Naive thymus-derived CD4-positive, alpha-beta T cell (primary cell): ENCODE measurements around the gene NEDD4. TPM values are rescaled to one million over a fixed set of nuclear protein-coding genes. Genes with fewer than 3 reads are reported as not detected.

Experiments used
- ATAC-seq: fragments of 150-1000 bp; cut with Tn5 transposase; 2 replicates; pipeline ENCODE4 v1.10.0; 2021; ENCODE audit warnings: mild to moderate bottlenecking, moderate library complexity
- CTCF ChIA-PET: fragments of 350-600 bp; sonication (Branson Sonifier 250); formaldehyde crosslinking; loops from one replicate; lab custom pipeline; 2021; ENCODE audit warnings: antibody characterized with exemption; lab: Charles Lee
- POLR2A ChIA-PET: fragments of 350-600 bp; sonication (Branson Sonifier 250); formaldehyde crosslinking; loops from one replicate; lab custom pipeline; 2021; ENCODE audit warnings: antibody characterized with exemption, inconsistent platforms; lab: Charles Lee
- DNase-seq, 9 donors: peaks; one replicate each; pipeline versions ENCODE4 v3.0.0 to v3.0.0-alpha.2; 2020 to 2022; ENCODE audit warnings: mixed read lengths in 1 of 9
- H3K27ac ChIP-seq: one replicate; pipeline ENCODE4 v1.7.0; 2013; ENCODE audit warnings: mild to moderate bottlenecking, low read depth, low read length, moderate library complexity
- H3K27me3 ChIP-seq, 2 donors: one replicate each; pipeline ENCODE4 v1.7.0; 2013; ENCODE audit warnings: low read length in 2 of 2, mild to moderate bottlenecking in 2 of 2, moderate library complexity in 2 of 2; ENCODE audit not compliant: control insufficient read depth in 2 of 2, insufficient read depth in 2 of 2
- H3K36me3 ChIP-seq, 3 experiments: 1 replicate in 2 of 3; 2 replicates in 1 of 3; pipeline ENCODE4 v1.7.0; 2013; ENCODE audit warnings: low read length in 3 of 3, mild to moderate bottlenecking in 3 of 3, moderate library complexity in 1 of 3; ENCODE audit not compliant: insufficient read depth in 3 of 3, control insufficient read depth in 2 of 3
- H3K4me1 ChIP-seq, 2 donors: one replicate each; pipeline ENCODE4 v1.7.0; 2013; ENCODE audit warnings: low read length in 2 of 2, mild to moderate bottlenecking in 2 of 2, moderate library complexity in 1 of 2; ENCODE audit not compliant: control insufficient read depth in 2 of 2, insufficient read depth in 2 of 2
- H3K4me3 ChIP-seq: 2 replicates; pipeline ENCODE4 v1.7.0; 2013; ENCODE audit warnings: mild to moderate bottlenecking, low read length
- H3K9me3 ChIP-seq, 3 experiments: 1 replicate in 2 of 3; 2 replicates in 1 of 3; pipeline ENCODE4 v1.7.0; 2013; ENCODE audit warnings: low read length in 3 of 3; ENCODE audit not compliant: control insufficient read depth in 2 of 3
- H3K27ac Mint-ChIP-seq, 9 donors: one replicate each; pipeline ENCODE4 v1.8.0; 2020 to 2022; ENCODE audit warnings: mixed read lengths in 9 of 9, mild to moderate bottlenecking in 8 of 9, moderate library complexity in 5 of 9, inconsistent platforms in 2 of 9
- H3K27me3 Mint-ChIP-seq, 5 donors: one replicate each; pipeline ENCODE4 v1.8.0; 2021 to 2022; ENCODE audit warnings: mixed read lengths in 5 of 5, mild to moderate bottlenecking in 1 of 5
- H3K36me3 Mint-ChIP-seq, 5 donors: one replicate each; pipeline ENCODE4 v1.8.0; 2020 to 2022; ENCODE audit warnings: mixed read lengths in 5 of 5, mild to moderate bottlenecking in 3 of 5, inconsistent platforms in 1 of 5
- H3K4me1 Mint-ChIP-seq, 7 donors: one replicate each; pipeline ENCODE4 v1.8.0; 2020 to 2022; ENCODE audit warnings: mixed read lengths in 7 of 7, mild to moderate bottlenecking in 3 of 7, inconsistent platforms in 1 of 7
- H3K4me3 Mint-ChIP-seq, 10 donors: one replicate each; pipeline ENCODE4 v1.8.0; 2020 to 2022; ENCODE audit warnings: mild to moderate bottlenecking in 10 of 10, mixed read lengths in 10 of 10, moderate library complexity in 6 of 10, inconsistent platforms in 2 of 10
- H3K9me3 Mint-ChIP-seq, 11 donors: one replicate each; pipeline ENCODE4 v1.8.0; 2020 to 2022; ENCODE audit warnings: mixed read lengths in 11 of 11, mild to moderate bottlenecking in 4 of 11, inconsistent platforms in 1 of 11, moderate library complexity in 1 of 11
- intact Hi-C, 2 donors: fragments of 100-400 bp; cut with micrococcal nuclease; formaldehyde crosslinking; loops; one replicate each; pipeline ENCODE4 v1.15.1; 2023
- polyA plus RNA-seq, 2 donors: library from polyadenylated mRNA; unstranded; fragments of 300-500 nt; fragmentation: Illumina TruSeq; gene quantifications; one replicate each; pipeline ENCODE4 v1.2.3, GENCODE V29; 2021
- total RNA-seq, 6 experiments: library from RNA in 5 of 6; stranded (reverse) in 5 of 6; gene quantifications; 1 replicate in 5 of 6; 2 replicates in 1 of 6; pipeline ENCODE4 v1.2.3 and lab custom pipeline; 2021 to 2026

NEDD4 gene
- total and polyA plus RNA-seq, 7 experiments from 2014 or later: 1.1 to 15.1 (median 4.3) TPM

- CTCF ChIA-PET: no interaction called here
These were observed 44.6 kb upstream of the NEDD4 start for GRCh38 chr15:56038015-56038414.

DNA sequence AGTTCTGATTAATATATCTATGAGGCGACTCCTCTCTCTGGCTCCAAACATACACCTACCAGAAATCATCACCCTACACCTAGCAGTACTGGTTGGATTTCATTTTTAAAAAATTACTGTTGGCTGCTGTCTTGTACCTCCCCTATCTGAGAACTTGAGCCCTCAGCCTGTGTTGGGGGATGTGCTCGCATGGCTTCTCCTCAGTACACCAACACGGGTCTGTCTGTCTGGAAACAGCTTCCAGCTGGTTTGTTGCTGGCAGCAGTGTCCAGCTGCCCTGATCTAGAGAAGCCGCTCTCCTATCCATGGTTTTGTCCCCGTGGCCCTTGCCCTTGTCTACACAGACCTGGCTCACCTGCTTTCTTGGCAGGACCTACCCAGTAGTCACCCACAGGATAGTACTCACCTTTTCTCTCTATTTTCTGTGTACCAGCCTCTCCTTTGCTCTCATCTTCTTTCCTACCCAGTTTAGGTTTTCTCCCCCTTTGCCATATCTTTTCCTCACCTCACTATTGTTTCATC is 43.2 kb upstream of the NEDD4 start:
- Mint-ChIP-seq H3K27me3 (peaks cover 0 to 7% (median 0%) of the 10 kb centered on the region in 5 donors), H3K4me1 (peaks cover 3 to 24% (median 21%) of the 10 kb centered on the region in 7 donors)

More at GRCh38 chr15:56038015-56038414, 44.6 kb upstream of the NEDD4 start:
- Mint-ChIP-seq H3K4me1 (peaks cover 6 to 38% (median 32%) of the 10 kb centered on the region in 7 donors), H3K36me3 (peaks cover 0 to 10% (median 0%) of the 10 kb centered on the region in 5 donors), H3K27me3 (peaks cover 0 to 7% (median 0%) of the 10 kb centered on the region in 5 donors), H3K9me3 (peaks cover 0 to 11% (median 0%) of the 10 kb centered on the region in 11 donors), H3K27ac (peak overlapping the region in 4 of 9 donors; percentile 25 to 84 (median 52)), H3K4me3 (peak overlapping the region in 2 of 10 donors; percentile 19 to 21)
- DNase-seq (peak in 7 of 9 donors; percentile 28 to 63 (median 57)), ATAC-seq (peak; percentile 67)
- H3K27me3 ChIP-seq: no peaks in the 10 kb centered on the region
- intact Hi-C loops: loop anchor here in 1 of 2 donors (2.0 kb wide), 1 partner anchor 15 kb away; no protein-coding TSS in a partner anchor
- POLR2A ChIA-PET: no interaction called here
- peaks cover 12 to 13% of the 10 kb centered on the region in 2 donors for H3K4me1 ChIP-seq
- H3K36me3 ChIP-seq: no peaks in the 10 kb centered on the region
- no peak overlapping the region for H3K27ac ChIP-seq
- no peaks in the 10 kb centered on the region for H3K9me3 ChIP-seq
- H3K4me3 ChIP-seq: no peak overlapping the region

GRCh38 chr15:56035166-56035565 is 41.8 kb upstream of the NEDD4 start:
- H3K9me3 Mint-ChIP-seq: peaks cover 0 to 6% (median 0%) of the 10 kb centered on the region in 11 donors
- Histone ChIP-seq H3K4me1 (no peaks in the 10 kb centered on the region), H3K27ac (no peak overlapping the region), H3K9me3 (no peaks in the 10 kb centered on the region), H3K4me3 (no peak overlapping the region), H3K27me3 (no peaks in the 10 kb centered on the region), H3K36me3 (no peaks in the 10 kb centered on the region)
- no peak for ATAC-seq
- peak overlapping the region in 1 of 9 donors; percentile 87 for H3K27ac Mint-ChIP-seq
- peaks cover 0 to 12% (median 4%) of the 10 kb centered on the region in 5 donors for H3K27me3 Mint-ChIP-seq
- ChIA-PET CTCF (interaction anchor here (0.6 kb wide), 1 partner anchor 205 kb away, joined by 3 read pairs; no protein-coding TSS in a partner anchor), POLR2A (no interaction called here)
- no peak for DNase-seq
- intact Hi-C loops: no loop called here
- H3K36me3 Mint-ChIP-seq: peaks cover 0 to 10% (median 0%) of the 10 kb centered on the region in 5 donors
- peaks cover 3 to 22% (median 19%) of the 10 kb centered on the region in 7 donors for H3K4me1 Mint-ChIP-seq
- H3K4me3 Mint-ChIP-seq: no peak overlapping the region

More for the DNA sequence above, 43.2 kb upstream of the NEDD4 start:
- peak overlapping the region in 1 of 9 donors; percentile 13 for H3K27ac Mint-ChIP-seq
- Histone ChIP-seq H3K27ac (no peak overlapping the region), H3K36me3 (no peaks in the 10 kb centered on the region), H3K27me3 (no peaks in the 10 kb centered on the region), H3K9me3 (no peaks in the 10 kb centered on the region), H3K4me3 (no peak overlapping the region), H3K4me1 (no peaks in the 10 kb centered on the region)
- intact Hi-C loops: no loop called here
- ATAC-seq: no peak
- H3K4me3 Mint-ChIP-seq: no peak overlapping the region
- peaks cover 0 to 6% (median 0%) of the 10 kb centered on the region in 11 donors for H3K9me3 Mint-ChIP-seq
- POLR2A ChIA-PET: no interaction called here
- no peak for DNase-seq
- H3K36me3 Mint-ChIP-seq: peaks cover 0 to 10% (median 0%) of the 10 kb centered on the region in 5 donors
- CTCF ChIA-PET: interaction anchor here (0.6 to 0.9 kb wide), 2 partner anchors 17 to 26 kb away, joined by 3 read pairs; no protein-coding TSS in a partner anchor

DNA sequence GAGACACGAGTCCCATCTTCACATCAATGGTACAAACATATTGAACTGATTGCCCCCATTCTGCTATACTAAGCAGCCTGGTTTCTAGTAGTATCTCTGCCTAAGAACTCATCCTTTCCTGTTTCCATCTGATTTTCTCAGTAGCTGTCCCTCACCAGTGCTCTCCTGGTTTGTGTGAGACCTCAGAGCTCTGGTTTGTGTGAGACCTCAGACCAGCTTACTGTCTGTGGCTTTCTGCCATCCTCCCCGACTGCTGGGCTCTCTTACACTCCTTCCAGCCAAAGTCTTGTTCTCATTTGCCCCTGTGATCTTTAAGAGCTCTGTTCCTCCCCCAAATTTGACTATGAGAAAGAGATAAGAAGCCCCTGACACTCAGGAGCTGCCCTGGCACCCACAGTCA is 41.1 kb upstream of the NEDD4 start:
- no peaks in the 10 kb centered on the region for H3K4me1 ChIP-seq
- H3K4me3 ChIP-seq: no peak overlapping the region
- Mint-ChIP-seq H3K4me1 (peaks cover 3 to 22% (median 18%) of the 10 kb centered on the region in 7 donors), H3K27me3 (peaks cover 0 to 12% (median 4%) of the 10 kb centered on the region in 5 donors), H3K36me3 (peaks cover 0 to 10% (median 0%) of the 10 kb centered on the region in 5 donors), H3K9me3 (peaks cover 0 to 4% (median 0%) of the 10 kb centered on the region in 11 donors), H3K4me3 (no peak overlapping the region), H3K27ac (peak overlapping the region in 2 of 9 donors; percentile 30 to 47)
- H3K27ac ChIP-seq: no peak overlapping the region
- POLR2A ChIA-PET: no interaction called here
- H3K36me3 ChIP-seq: no peaks in the 10 kb centered on the region
- H3K9me3 ChIP-seq: no peaks in the 10 kb centered on the region
- intact Hi-C loops: no loop called here
- H3K27me3 ChIP-seq: no peaks in the 10 kb centered on the region
- DNase-seq (no peak), ATAC-seq (no peak)
- CTCF ChIA-PET: interaction anchor here (0.6 kb wide), 1 partner anchor 205 kb away, joined by 3 read pairs; no protein-coding TSS in a partner anchor

GRCh38 chr15:56032373-56032772 is 39.0 kb upstream of the NEDD4 start:
- CTCF ChIA-PET: no interaction called here
- ATAC-seq: no peak
- intact Hi-C loops: no loop called here

GRCh38 chr15:56031836-56032235 is 38.4 kb upstream of the NEDD4 start:
- DNase-seq (no peak), ATAC-seq (no peak)
- ChIA-PET CTCF (no interaction called here), POLR2A (no interaction called here)
- Mint-ChIP-seq H3K27me3 (peaks cover 3 to 17% (median 11%) of the 10 kb centered on the region in 5 donors), H3K36me3 (peaks cover 0 to 5% (median 0%) of the 10 kb centered on the region in 5 donors), H3K4me3 (no peak overlapping the region), H3K9me3 (peaks cover 0 to 6% (median 0%) of the 10 kb centered on the region in 11 donors), H3K4me1 (peaks cover 0 to 10% (median 0%) of the 10 kb centered on the region in 7 donors), H3K27ac (no peak overlapping the region)
- Histone ChIP-seq H3K9me3 (no peaks in the 10 kb centered on the region), H3K4me1 (no peaks in the 10 kb centered on the region), H3K36me3 (no peaks in the 10 kb centered on the region), H3K27me3 (no peaks in the 10 kb centered on the region), H3K4me3 (no peak overlapping the region), H3K27ac (no peak overlapping the region)
- intact Hi-C loops: no loop called here

More at GRCh38 chr15:56032373-56032772, 39.0 kb upstream of the NEDD4 start:
- Histone ChIP-seq H3K4me1 (no peaks in the 10 kb centered on the region), H3K27ac (no peak overlapping the region), H3K9me3 (no peaks in the 10 kb centered on the region), H3K36me3 (no peaks in the 10 kb centered on the region), H3K27me3 (no peaks in the 10 kb centered on the region), H3K4me3 (no peak overlapping the region)
- no peak for DNase-seq
- Mint-ChIP-seq H3K9me3 (peaks cover 0 to 1% (median 0%) of the 10 kb centered on the region in 11 donors), H3K4me1 (peaks cover 0 to 10% (median under 1%) of the 10 kb centered on the region in 7 donors), H3K27me3 (peaks cover 3 to 15% (median 6%) of the 10 kb centered on the region in 5 donors), H3K36me3 (no peaks in the 10 kb centered on the region), H3K27ac (peak overlapping the region in 1 of 9 donors; percentile 86), H3K4me3 (no peak overlapping the region)
- POLR2A ChIA-PET: no interaction called here
